Raji (cell line): Measurements from ENCODE around the gene HIVEP3.

Experiments
- POLR2A ChIP-seq: IDR thresholded peaks from 2 replicates; pipeline ENCODE4 v1.6.1; 2011; ENCODE audit warnings: low read depth, low read length, control low read depth; ENCODE audit not compliant: insufficient read depth

HIVEP3 gene

DNA sequence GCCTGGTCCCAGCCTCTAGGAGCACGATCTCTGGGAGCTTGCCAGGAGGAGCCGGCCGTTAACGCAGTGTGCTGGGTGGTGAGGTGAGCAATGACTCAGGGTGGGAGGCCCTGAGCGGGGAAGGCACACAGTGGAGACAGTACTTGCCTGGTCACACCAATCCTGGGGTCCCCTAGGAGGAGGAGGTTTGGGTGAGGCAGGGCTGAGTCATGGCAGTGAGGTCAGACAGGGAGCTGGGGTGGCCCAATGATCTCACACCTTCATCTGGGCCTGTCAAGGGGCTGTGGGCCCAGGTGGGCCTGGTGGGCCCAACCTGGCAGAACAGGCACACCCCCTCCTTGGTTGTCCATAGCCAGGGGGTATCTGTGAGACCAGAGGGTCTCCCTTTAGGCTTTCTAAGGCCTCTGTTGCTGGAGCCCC, 425.6 kb downstream of the HIVEP3 start:
- TF ChIP-seq POLR2A, result no peak

DNA sequence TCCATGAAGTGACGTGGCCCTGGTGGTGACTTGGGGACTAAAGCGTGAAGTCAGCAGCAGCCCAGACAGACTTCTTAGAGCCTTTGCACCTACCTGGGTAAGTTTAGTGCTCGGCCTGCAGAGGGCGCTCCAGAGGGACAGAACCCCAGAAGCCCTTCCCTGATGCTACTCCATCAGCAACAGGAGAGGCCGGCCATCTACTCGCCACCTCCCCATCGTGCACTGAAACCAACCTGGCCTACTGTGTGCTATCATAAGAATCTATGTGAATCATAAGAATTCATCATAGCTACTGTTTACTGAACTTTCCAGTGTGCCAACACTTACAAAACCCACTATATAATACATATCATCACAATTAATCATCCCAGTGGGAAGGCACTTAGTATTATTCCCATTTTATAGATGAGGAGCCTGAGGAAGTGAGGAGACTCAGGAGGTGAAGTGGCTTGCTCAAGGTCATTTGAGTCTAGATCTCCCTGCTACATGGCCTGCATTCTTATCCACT, 426.3 kb downstream of the HIVEP3 start:
- TF ChIP-seq POLR2A, result no peak

DNA sequence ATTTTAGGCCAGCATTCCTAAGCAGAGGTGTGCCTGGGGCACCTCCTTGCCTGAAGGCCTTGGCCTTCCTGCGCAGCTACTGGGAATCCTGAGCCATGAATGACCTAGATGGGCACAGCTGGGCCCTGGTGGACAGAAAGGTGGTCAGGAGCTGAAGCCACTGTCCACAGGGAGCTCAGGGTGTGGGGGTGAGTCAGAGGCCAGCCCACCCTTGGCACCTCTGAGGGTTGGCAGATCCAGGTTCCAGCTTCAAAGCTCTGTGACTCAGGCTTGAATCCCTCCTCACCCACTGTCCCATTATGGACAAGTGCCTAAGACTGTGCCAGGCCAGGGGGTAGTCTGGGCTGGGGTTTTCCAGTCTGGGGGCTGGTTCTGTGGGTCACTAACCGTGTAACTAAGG, 427.8 kb downstream of the HIVEP3 start:
- TF ChIP-seq POLR2A, result no peak

DNA sequence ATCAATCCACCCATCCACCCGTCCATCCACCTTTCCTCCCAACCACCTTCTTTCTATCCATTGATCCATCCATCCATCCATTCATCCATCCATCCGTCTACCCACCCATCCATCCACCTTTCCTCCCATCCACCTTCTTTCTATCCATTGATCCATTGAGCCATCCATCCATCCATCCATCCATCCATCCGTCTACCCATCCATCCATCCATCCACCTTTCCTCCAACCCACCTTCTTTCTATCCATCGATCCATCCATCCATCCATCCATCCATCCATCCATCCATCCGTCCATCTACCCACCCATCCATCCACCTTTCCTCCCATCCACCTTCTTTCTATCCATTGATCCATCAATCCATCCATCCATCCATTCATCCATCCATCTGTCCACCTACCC, 429.2 kb downstream of the HIVEP3 start:
- TF ChIP-seq POLR2A, result no peak

DNA sequence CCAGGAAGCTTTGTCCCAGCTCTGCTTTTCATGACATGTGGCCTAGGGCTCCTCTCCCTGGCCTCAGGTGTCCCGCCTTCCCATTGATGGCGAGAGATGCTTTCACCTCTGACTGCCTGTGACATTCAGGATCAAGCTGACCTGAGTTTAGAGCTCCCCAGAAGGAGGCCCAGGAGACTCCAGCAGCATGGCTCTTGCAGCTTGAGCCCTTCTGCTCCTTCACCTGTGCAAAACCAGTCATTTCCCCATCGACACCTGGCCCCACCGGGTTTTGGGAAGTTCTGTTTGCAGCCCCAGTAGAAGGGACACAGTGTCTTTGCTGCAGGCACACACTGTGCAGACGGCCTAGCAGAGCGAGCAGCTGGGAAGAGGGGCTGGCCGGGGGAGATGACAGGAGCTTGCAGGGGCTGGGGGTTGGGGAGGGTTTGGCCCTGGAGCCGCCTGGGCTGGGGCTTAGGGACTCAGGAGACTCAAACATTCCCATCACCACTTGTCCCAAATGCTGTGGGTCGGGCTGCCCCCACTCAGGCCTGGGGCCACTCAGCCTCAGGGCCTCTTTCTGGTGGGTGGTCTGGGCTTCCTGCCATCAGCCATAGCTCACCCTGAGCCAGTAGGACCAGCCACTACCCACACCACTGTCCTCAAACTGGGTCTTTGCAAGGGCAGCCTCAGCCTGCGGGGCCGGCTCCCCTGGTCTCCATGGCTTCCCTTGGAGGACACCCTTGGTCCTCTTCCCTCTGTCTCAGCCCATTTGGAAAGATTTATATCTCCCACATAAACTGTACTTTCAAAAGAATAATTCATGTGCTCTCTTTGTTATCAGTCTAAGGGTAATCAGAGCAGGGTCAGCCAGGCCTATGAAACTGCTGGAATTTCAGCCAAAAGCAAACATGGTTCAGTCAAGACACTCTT, 430.4 kb downstream of the HIVEP3 start:
- TF ChIP-seq POLR2A, result no peak

DNA sequence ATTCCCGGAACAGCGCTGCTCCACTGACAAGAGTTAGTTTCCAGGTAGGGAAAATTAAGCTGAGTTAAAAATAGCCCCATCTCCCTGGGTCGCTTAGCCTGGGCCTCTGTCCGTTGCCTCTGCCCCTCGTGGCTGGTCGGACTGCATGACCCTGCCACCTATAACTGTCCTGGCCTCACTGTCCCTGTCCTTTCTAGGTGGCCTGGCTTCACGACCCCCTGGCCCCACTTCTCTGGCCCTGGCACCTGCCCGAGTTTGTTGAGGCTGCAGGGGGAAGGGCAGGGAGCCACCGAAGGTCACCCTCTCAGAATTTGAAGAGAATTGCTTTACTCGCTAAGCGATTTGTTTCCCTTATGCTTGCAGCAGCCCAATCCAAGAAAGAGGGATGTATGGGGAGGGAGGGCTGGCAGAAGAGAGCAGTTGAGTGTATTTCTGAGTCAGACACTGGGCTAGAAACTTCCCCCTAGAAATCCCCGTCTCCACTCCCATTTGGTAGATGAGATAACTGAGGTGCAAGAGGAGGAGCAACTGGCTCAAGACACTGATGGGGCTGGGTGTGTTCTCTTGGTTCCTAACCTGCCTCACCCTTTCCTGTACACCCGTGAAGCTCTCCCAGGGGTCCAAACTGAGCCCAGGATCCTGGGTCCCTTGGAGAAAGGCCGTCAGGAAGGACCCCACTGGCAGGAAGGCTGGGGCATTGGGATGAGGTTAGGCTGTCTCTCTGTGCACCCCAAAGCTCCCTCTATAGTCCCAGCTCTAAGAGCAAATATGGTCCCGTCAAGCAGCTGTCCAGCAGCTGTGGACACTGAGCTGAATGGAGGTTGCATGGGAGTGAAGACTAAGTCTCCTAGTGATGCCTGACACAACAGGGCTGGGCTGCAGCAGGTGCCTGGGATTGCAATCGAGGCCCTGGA, 431.3 kb downstream of the HIVEP3 start:
- TF ChIP-seq POLR2A, result no peak

DNA sequence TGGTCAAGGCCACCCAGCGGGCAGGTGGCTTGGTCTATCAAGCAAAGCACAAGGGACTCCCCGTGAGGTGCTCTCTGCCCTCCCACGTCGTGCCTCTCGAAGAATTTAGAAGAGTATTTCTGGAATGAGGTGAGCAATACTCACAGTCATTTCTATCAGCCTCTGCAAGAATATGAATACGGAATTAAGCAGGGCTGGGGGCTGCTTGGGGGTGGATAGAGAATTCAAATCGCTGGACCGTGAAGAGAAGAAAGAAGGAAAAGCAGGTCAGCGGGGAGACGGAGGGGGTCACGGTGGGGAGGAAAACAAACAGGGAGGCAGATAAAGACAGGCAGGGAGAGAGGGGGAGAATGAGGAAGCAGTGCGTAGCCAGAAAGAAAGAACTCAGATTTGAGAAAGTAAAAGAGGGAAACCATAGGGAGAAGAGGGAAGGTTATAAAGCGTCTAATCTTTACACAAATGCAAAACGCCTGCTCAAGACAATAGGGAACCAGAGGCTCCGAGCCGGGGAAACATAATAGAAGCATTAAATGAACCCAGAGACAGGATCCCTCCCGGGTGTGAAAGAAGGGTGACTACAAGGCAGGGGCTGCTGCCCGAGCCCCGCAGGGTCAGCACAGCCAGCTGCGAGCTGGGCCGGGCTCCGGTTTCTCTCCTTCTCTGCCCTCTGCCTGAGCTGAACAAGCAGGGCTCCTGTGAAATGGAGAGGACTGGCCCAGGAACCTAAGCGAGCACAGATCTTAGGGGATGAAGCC, 432.2 kb downstream of the HIVEP3 start:
- no peak for TF ChIP-seq POLR2A

DNA sequence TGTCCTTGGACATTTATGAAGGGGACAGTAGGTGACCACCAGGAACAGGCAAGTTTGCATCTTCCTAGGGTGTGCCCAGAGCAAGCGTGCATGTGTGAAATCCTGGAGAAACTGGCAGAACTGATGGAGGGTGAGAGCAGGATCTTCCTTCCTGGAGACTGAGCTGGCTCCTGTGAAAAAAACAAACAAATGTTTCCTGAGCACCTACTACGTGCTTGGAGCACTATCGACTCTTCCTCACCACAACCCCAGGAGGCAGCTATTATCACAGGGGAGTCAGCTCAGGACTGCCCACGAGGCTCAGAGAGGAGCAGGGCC, 432.7 kb downstream of the HIVEP3 start:
- no peak for TF ChIP-seq POLR2A

DNA sequence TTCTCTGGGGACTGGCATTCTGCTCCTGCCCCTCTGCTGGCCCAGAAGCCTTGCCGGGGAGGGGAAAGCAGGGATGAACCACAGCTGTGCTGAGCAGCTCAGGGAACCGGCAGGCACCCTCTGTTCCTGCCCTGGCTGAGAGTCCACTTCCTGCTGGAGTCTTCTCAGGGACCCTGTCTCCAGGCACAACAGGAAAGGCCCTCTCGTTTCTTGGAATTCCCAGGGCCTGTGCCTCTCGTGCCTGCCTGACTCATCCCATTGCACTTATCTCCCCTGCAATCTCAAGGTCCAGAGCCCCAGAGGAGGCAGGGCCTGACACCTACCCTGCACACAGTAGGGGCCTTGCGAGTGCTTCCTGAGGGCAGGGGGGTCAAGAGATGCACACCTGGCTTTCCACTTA, 433.1 kb downstream of the HIVEP3 start:
- no peak for TF ChIP-seq POLR2A

DNA sequence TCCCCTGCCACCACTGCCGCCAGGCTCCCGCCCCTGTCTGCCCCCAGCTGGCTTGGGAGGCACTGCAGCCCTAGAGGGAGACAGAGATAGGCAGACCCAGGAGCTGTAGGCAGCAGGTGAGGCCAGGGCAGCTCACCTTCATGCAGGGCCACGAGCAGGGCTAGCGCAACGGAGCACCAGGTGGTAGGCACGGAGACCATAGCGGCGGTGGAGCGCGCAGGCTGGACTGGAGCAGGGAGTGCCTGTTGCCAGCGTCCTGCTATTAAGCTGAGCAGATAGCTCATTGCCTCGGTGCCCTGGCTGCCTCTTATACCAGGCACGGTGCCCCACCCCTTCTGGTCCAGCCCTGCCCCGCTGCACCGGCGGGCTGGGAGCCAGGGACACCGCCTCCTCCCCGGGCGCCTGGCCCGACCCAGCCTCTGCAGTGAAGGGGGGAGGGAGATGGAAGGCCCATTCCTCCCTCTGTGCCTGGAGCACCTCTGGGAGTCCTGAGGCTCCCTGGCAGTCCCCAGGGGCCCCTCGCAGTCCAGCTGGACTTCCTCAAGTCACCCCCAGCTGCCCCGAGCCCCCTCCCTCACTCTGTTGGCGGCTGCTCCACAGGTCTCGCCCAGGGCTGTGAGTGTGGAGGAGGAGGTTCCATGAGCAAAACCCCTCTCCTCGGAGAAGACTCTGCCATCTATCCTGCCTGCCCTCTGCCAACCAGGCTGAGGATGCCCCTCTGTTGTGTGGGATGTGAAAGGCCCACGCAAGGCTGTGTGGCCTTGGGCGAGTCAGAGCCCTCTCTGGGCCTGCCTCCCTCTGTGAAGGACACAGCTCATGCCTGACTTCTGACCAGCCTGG, 434.1 kb downstream of the HIVEP3 start, which contains the start of gene EDN2:
TSS of gene EDN2 (minus strand) at position 282 of the 840 bp plus-strand sequence. CDS start at position 200, 82 bp downstream.
- no peak for TF ChIP-seq POLR2A

DNA sequence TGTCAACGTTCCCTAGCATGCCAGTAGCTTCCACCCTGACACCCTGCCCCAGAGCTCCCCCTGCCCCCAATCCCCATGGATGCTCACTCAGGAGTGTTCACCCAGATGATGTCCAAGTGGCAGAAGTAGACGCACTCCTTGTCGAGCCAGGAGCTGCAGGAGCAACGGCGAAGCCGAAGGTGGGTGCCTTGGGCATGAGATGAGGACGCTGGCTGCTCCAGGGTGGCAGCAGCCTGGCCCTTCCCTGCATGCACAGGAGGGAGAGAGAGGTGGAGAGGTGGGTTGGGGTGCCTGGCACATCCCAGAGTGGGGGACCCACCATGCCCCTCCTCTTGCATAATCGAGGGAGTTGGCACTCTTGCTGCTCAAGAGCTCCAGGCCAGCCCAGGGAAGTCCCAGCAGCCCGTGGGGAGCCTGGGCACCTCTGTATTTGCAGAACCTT, 434.7 kb downstream of the HIVEP3 start:
- no peak for TF ChIP-seq POLR2A

DNA sequence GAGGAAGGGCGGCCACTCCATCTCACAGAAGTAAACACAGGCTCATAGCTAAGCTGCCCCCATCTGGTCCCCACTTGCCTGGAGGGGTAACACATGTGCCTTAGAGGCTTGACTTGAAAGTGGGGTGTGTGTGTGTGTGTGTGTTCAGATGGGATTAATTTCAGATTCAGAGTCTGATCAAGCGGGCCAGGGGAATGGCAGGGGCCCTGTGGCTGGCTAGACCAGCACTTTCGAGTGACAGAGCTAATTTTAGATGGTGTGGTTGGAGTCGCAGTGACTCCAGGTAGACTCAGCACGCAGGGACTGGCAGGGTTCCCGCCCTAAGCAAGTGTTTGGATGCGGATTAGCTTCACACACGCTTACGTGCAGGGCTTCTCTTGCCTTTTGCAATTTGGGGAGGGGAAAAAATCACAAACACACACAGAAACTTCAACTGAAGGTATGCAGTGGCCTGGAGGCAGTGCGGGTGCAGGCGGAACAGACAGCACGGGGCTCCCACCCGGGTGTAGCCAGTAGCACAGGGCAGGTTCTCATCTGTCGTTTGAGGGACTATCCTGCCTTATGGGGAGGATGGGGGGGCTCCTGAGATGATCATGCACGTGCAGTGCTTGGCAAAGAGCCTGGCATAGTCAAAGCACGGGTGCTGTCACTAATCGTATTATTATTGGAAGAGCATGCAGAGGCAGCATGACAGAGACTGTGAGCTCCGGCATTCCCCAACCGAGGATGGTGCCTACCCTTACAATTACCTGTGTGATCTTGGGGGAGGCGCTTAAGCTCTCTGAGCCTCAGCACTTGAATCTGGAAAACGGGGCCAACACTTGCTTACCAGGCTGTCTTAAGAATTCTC, 435.5 kb downstream of the HIVEP3 start:
- no peak for TF ChIP-seq POLR2A

DNA sequence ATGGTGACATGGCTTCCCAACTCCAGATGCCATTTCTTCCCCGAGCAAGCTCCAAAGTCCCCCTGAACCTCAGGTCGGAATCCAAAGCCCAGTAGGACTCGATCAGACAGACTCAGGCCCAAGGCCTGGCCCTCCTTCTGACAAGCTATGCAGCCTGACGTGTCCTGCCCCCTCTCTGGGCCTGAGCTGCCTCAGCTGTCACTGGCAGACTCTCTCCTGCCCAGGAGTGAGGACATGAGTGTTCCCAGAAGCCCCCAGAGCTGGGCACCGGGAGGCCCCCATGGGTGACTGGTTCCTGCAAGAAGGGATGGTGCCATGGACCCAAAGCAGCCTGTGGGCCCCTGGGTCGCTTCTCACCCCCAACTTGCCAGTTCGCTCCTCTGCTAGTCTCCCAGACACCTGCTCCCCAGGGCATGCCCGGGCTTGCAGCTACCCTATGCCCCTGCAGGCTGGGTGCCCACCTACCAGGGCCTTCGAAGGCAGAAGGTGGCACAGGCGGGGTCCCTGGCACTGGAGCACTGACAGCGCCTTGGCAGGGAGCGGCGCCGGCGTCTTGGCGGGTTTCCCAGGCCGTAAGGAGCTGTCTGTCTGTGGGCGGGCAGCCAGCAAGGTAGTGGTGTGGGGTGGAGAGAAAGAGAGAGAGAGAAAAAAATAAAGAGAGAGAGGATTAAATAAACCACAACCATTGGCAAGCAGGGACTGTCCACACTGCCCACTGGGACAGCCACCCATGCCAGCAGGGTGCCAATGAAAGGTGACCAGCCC, 436.5 kb downstream of the HIVEP3 start:
- TF ChIP-seq POLR2A, result no peak
